Activated CD4-positive, alpha-beta T cell treated with anti-CD3 and anti-CD28 coated beads, Interleukin-2, amount 50 U/mL, for 16 hours (primary cell): ENCODE measurements around the gene PDK2.

Experiments
- DNase-seq: peaks from one replicate; pipeline ENCODE4 v3.0.0-alpha.2; 2020

The PDK2 gene

GRCh38 chr17:50153650-50154575 is 58.8 kb downstream of the PDK2 start:
- DNase-seq, result no peak

- DNase-seq, result no peak
Observed at GRCh38 chr17:50154604-50155003, 59.5 kb downstream of the PDK2 start.

- DNase-seq, result no peak
Observed at GRCh38 chr17:50155115-50155819, 60.1 kb downstream of the PDK2 start.

- no peak for DNase-seq
Observed at GRCh38 chr17:50157891-50158290, 62.7 kb downstream of the PDK2 start.

GRCh38 chr17:50161023-50161910 is 66.1 kb downstream of the PDK2 start:
- DNase-seq, result peak; percentile 97
